ENCODE results near the gene PCDH1. TPM values are rescaled to one million over a fixed set of nuclear protein-coding genes. Genes with fewer than 3 reads are reported as not detected.

Gene PCDH1
- total RNA-seq, 1 donor from 2014 or later = 7.9 TPM

- no peak for TF ChIP-seq CTCF (IDR thresholded peaks at IDR 0.05; ENCODE audit: partially characterized antibody, unreplicated experiment)
- Mint-ChIP-seq H3K4me3 (ENCODE audit: unreplicated experiment) (peak overlapping the region; percentile 3), H3K9me3 (ENCODE audit: unreplicated experiment) (peaks cover 12% of the 10 kb centered on the region), H3K27me3 (ENCODE audit: unreplicated experiment) (peaks cover 16% of the 10 kb centered on the region), H3K27ac (ENCODE audit: unreplicated experiment) (no peak overlapping the region), H3K4me1 (ENCODE audit: low read depth, unreplicated experiment) (peaks cover 26% of the 10 kb centered on the region), H3K36me3 (ENCODE audit: unreplicated experiment) (no peaks in the 10 kb centered on the region)
- DNase-seq = no peak
Observed at GRCh38 chr5:141879941-141880738, 1.9 kb upstream of the PCDH1 start.

GRCh38 chr5:141879426-141879759 is 1.2 kb upstream of the PCDH1 start:
- H3K27ac Mint-ChIP-seq (ENCODE audit: unreplicated experiment) = no peak overlapping the region
- peak; percentile 43 for TF ChIP-seq CTCF (IDR thresholded peaks at IDR 0.05; ENCODE audit: partially characterized antibody, unreplicated experiment)
- H3K4me1 Mint-ChIP-seq (ENCODE audit: low read depth, unreplicated experiment) = peaks cover 26% of the 10 kb centered on the region

GRCh38 chr5:141878711-141879425 is 658 bp upstream of the PCDH1 start:
- H3K9me3 Mint-ChIP-seq (ENCODE audit: unreplicated experiment) = peaks cover 12% of the 10 kb centered on the region
- DNase-seq = peak; percentile 84
- peaks cover 25% of the 10 kb centered on the region for H3K4me1 Mint-ChIP-seq (ENCODE audit: low read depth, unreplicated experiment)
- no peak overlapping the region for H3K27ac Mint-ChIP-seq (ENCODE audit: unreplicated experiment)
- H3K4me3 Mint-ChIP-seq (ENCODE audit: unreplicated experiment) = peak overlapping the region; percentile 86
- peak; percentile 90 for TF ChIP-seq CTCF (IDR thresholded peaks at IDR 0.05; ENCODE audit: partially characterized antibody, unreplicated experiment)
- peaks cover 16% of the 10 kb centered on the region for H3K27me3 Mint-ChIP-seq (ENCODE audit: unreplicated experiment)
- H3K36me3 Mint-ChIP-seq (ENCODE audit: unreplicated experiment) = no peaks in the 10 kb centered on the region

More at GRCh38 chr5:141879426-141879759, 1.2 kb upstream of the PCDH1 start:
- no peak for DNase-seq
- no peaks in the 10 kb centered on the region for H3K36me3 Mint-ChIP-seq (ENCODE audit: unreplicated experiment)
- peaks cover 16% of the 10 kb centered on the region for H3K27me3 Mint-ChIP-seq (ENCODE audit: unreplicated experiment)
- H3K4me3 Mint-ChIP-seq (ENCODE audit: unreplicated experiment) = peak overlapping the region; percentile 86
- H3K9me3 Mint-ChIP-seq (ENCODE audit: unreplicated experiment) = peaks cover 12% of the 10 kb centered on the region

GRCh38 chr5:141877356-141878185 is 639 bp downstream of the PCDH1 start:
- DNase-seq = no peak
- Mint-ChIP-seq H3K9me3 (ENCODE audit: unreplicated experiment) (peaks cover 12% of the 10 kb centered on the region), H3K4me3 (ENCODE audit: unreplicated experiment) (peak overlapping the region; percentile 87), H3K4me1 (ENCODE audit: low read depth, unreplicated experiment) (peaks cover 22% of the 10 kb centered on the region), H3K27ac (ENCODE audit: unreplicated experiment) (no peak overlapping the region), H3K27me3 (ENCODE audit: unreplicated experiment) (peaks cover 12% of the 10 kb centered on the region), H3K36me3 (ENCODE audit: unreplicated experiment) (no peaks in the 10 kb centered on the region)
- no peak for TF ChIP-seq CTCF (IDR thresholded peaks at IDR 0.05; ENCODE audit: partially characterized antibody, unreplicated experiment)

All from glutamatergic neuron (in vitro differentiated cells).